K562 (cell line): ENCODE results near the gene IPO13. TPM values are rescaled to one million over a fixed set of nuclear protein-coding genes. Genes with fewer than 3 reads are reported as not detected.

Experiments
- ETV5 ChIP-seq: sonication (generic); formaldehyde crosslinking; IDR thresholded peaks from 2 replicates; pipeline ENCODE4 v1.4.0; 2020; ENCODE audit warnings: low read depth, mild to moderate bottlenecking, missing genetic modification reagents
- FOXK2 ChIP-seq, 2 experiments: fragments of 450-650 bp; IDR thresholded peaks in 1 of 2; conservative IDR thresholded peaks in 1 of 2; 2 replicates each; pipeline ENCODE4 v1.6.1; 2016; ENCODE audit warnings: low read depth in 2 of 2, mild to moderate bottlenecking in 1 of 2
- GABPA ChIP-seq: fragments of 200-800 bp; sonication (Bioruptor generic); conservative IDR thresholded peaks from 2 replicates; pipeline ENCODE4 v1.6.1; 2016; ENCODE audit warnings: low read depth, missing genetic modification characterization, missing compliant biosample characterization
- GMEB1 ChIP-seq: fragments of 250-450 bp; sonication (Bioruptor Pico); IDR thresholded peaks from 2 replicates; pipeline ENCODE4 v1.4.0; 2020; ENCODE audit warnings: mild to moderate bottlenecking
- LEF1 ChIP-seq: fragments of 450-650 bp; IDR thresholded peaks from 2 replicates; pipeline ENCODE4 v1.6.1; 2016; ENCODE audit warnings: mild to moderate bottlenecking
- MAFK ChIP-seq: IDR thresholded peaks from 2 replicates; pipeline ENCODE4 v1.6.1; 2011; ENCODE audit warnings: low read length, improper control_type of control experiment
- NR4A1 ChIP-seq, 2 experiments: fragments of 250-450 bp in 1 of 2; fragments of 450-650 bp in 1 of 2; sonication (Bioruptor Pico) in 1 of 2; IDR thresholded peaks; 2 replicates each; pipeline versions ENCODE4 v1.4.0 to v1.6.1; 2016 to 2020; ENCODE audit warnings: mild to moderate bottlenecking in 2 of 2, missing compliant biosample characterization in 1 of 2, missing genetic modification characterization in 1 of 2, moderate library complexity in 1 of 2
- SMARCA4 ChIP-seq: fragments of 450-650 bp; IDR thresholded peaks from 2 replicates; pipeline ENCODE4 v1.6.1; 2016
- SRSF1 ChIP-seq: fragments of 200-400 bp; formaldehyde crosslinking; IDR thresholded peaks from 2 replicates; pipeline ENCODE4 v1.6.1; 2017; ENCODE audit warnings: mild to moderate bottlenecking, low read depth, low read length, moderate library complexity
- TAF1 ChIP-seq: IDR thresholded peaks from 2 replicates; pipeline ENCODE4 v1.6.1; 2011; ENCODE audit warnings: mild to moderate bottlenecking, low read length, moderate library complexity; ENCODE audit not compliant: insufficient read depth, control insufficient read depth, severe bottlenecking; ENCODE audit errors: extremely low read depth
- TARDBP ChIP-seq: fragments of 450-650 bp; IDR thresholded peaks from 2 replicates; pipeline ENCODE4 v1.6.1; 2016
- U2AF2 ChIP-seq: fragments of 200-400 bp; formaldehyde crosslinking; optimal IDR thresholded peaks from 2 replicates; pipeline ENCODE3; 2017; ENCODE audit warnings: low read depth, mild to moderate bottlenecking, low read length
- ZNF124 ChIP-seq: sonication (generic); formaldehyde crosslinking; IDR thresholded peaks from 2 replicates; pipeline ENCODE4 v1.8.1; 2022; ENCODE audit warnings: missing genetic modification reagents
- polyA plus RNA-seq, 8 experiments: library from polyadenylated mRNA; depleted of rRNA in 4 of 8; stranded (reverse) in 5 of 8; unstranded in 3 of 8; fragments of >200 nt; fragmentation: Nextera tagmentation in 2 of 8; fragmentation: Illumina TruSeq in 1 of 8; extraction: Ambion mirVana in 2 of 8; extraction: Trizol in 1 of 8; gene quantifications; 2 replicates each; pipeline versions ENCODE4 v1.2.1 to v1.2.3, GENCODE V29; 2011 to 2014; ENCODE audit warnings: inconsistent platforms in 1 of 8, missing spikeins in 1 of 8
- total RNA-seq, 7 experiments: library from RNA; depleted of rRNA in 6 of 7; stranded (reverse); fragments of >200 nt in 6 of 7; fragmentation: Illumina TruSeq in 2 of 7; extraction: Trizol in 2 of 7; gene quantifications; 2 replicates each; pipeline versions ENCODE4 v1.2.1 to v1.2.3, GENCODE V29; 2011 to 2021; ENCODE audit warnings: low replicate concordance in 1 of 7
- TF ChIP-seq, protein P1 (sequence below): IDR thresholded peaks from 2 replicates; pipeline ENCODE4 v1.6.1; 2011; ENCODE audit warnings: borderline replicate concordance, low read depth, mild to moderate bottlenecking, moderate library complexity, low read length; ENCODE audit not compliant: insufficient read depth, poor library complexity, severe bottlenecking

IPO13 gene
- total and polyA plus RNA-seq, 9 of the 15 experiments (the other 6 are each of a cell fraction or from before 2014, with no cell fraction given) = 7.0 to 30.8 (median 16.2) TPM

GRCh38 chr1:43975249-43975961, 28.7 kb downstream of the IPO13 start (continued):
- TF ChIP-seq GABPA (0 out of 2 replicates have a peak, but pooled peaks have one; percentile 8), SRSF1 (no peak), GMEB1 (CRISPR knock-in tag) (no peak), SMARCA4 (peak; percentile 46; the same call in 1 of the 2 replicates), ZNF124 (CRISPR knock-in tag) (no peak), TARDBP (no peak), ETV5 (no peak), NR4A1 (CRISPR knock-in tag; IDR thresholded peaks at IDR 0.05) (no peak), NR4A1 (tag; IDR thresholded peaks at IDR 0.05) (no peak), MAFK (no peak), U2AF2 (no peak), FOXK2 (conservative IDR thresholded peaks at IDR 0.05 in 1 of 2, IDR thresholded peaks at IDR 0.05 in 1 of 2; ENCODE audit: low read depth in 2 of 2) (peak; percentile 69 to 88; a peak in 3 of 4 replicates), TAF1 (peak; percentile 12), LEF1 (peak; percentile 66)
- TF ChIP-seq, protein P1, sequence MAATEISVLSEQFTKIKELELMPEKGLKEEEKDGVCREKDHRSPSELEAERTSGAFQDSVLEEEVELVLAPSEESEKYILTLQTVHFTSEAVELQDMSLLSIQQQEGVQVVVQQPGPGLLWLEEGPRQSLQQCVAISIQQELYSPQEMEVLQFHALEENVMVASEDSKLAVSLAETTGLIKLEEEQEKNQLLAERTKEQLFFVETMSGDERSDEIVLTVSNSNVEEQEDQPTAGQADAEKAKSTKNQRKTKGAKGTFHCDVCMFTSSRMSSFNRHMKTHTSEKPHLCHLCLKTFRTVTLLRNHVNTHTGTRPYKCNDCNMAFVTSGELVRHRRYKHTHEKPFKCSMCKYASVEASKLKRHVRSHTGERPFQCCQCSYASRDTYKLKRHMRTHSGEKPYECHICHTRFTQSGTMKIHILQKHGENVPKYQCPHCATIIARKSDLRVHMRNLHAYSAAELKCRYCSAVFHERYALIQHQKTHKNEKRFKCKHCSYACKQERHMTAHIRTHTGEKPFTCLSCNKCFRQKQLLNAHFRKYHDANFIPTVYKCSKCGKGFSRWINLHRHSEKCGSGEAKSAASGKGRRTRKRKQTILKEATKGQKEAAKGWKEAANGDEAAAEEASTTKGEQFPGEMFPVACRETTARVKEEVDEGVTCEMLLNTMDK = no peak
